CD4-positive, alpha-beta memory T cell (primary cell): ENCODE measurements around the gene LURAP1L. TPM values are rescaled to one million over a fixed set of nuclear protein-coding genes. Genes with fewer than 3 reads are reported as not detected.

Source experiments
- CTCF ChIA-PET: fragments of 350-600 bp; sonication (Branson Sonifier 250); formaldehyde crosslinking; loops from one replicate; lab custom pipeline; 2021; ENCODE audit warnings: inconsistent platforms; ENCODE audit not compliant: partially characterized antibody; lab: Charles Lee
- POLR2A ChIA-PET: fragments of 350-600 bp; sonication (Branson Sonifier 250); formaldehyde crosslinking; loops from one replicate; lab custom pipeline; 2021; ENCODE audit not compliant: partially characterized antibody; lab: Charles Lee
- DNase-seq, 5 donors: peaks; one replicate each; pipeline versions ENCODE4 v3.0.0 to v3.0.0-alpha.2; 2020 to 2022; ENCODE audit warnings: mixed read lengths in 1 of 5
- H3K27ac ChIP-seq: one replicate; pipeline ENCODE4 v1.7.0; 2013; ENCODE audit warnings: low read depth, low read length
- H3K27me3 ChIP-seq: 2 replicates; pipeline ENCODE4 v1.7.0; 2013; ENCODE audit warnings: mild to moderate bottlenecking, low read length, moderate library complexity; ENCODE audit not compliant: insufficient read depth
- H3K36me3 ChIP-seq: 2 replicates; pipeline ENCODE4 v1.7.0; 2013; ENCODE audit warnings: mild to moderate bottlenecking, low read length, moderate library complexity; ENCODE audit not compliant: insufficient read depth
- H3K4me1 ChIP-seq: 2 replicates; pipeline ENCODE4 v1.7.0; 2013; ENCODE audit warnings: mild to moderate bottlenecking, low read length, moderate library complexity; ENCODE audit not compliant: insufficient read depth
- H3K4me3 ChIP-seq, 2 donors: one replicate each; pipeline ENCODE4 v1.7.0; 2013; ENCODE audit warnings: low read length in 2 of 2, mild to moderate bottlenecking in 1 of 2
- H3K9me3 ChIP-seq, 2 donors: one replicate each; pipeline ENCODE4 v1.7.0; 2013; ENCODE audit warnings: low read length in 2 of 2, control low read depth in 1 of 2; ENCODE audit not compliant: control insufficient read depth in 1 of 2
- H3K27ac Mint-ChIP-seq, 7 donors: one replicate each; pipeline ENCODE4 v1.8.0; 2020 to 2021; ENCODE audit warnings: mixed read lengths in 7 of 7, mild to moderate bottlenecking in 6 of 7, inconsistent platforms in 3 of 7, moderate library complexity in 3 of 7
- H3K27me3 Mint-ChIP-seq, 2 donors: one replicate each; pipeline ENCODE4 v1.8.0; 2020 to 2021; ENCODE audit warnings: mixed read lengths in 2 of 2
- H3K36me3 Mint-ChIP-seq, 2 donors: one replicate each; pipeline ENCODE4 v1.8.0; 2020 to 2021; ENCODE audit warnings: mixed read lengths in 2 of 2, inconsistent platforms in 1 of 2, mild to moderate bottlenecking in 1 of 2
- H3K4me1 Mint-ChIP-seq, 4 donors: one replicate each; pipeline ENCODE4 v1.8.0; 2020 to 2021; ENCODE audit warnings: mixed read lengths in 4 of 4, mild to moderate bottlenecking in 1 of 4
- H3K4me3 Mint-ChIP-seq, 8 donors: one replicate each; pipeline ENCODE4 v1.8.0; 2020 to 2021; ENCODE audit warnings: mixed read lengths in 8 of 8, mild to moderate bottlenecking in 7 of 8, moderate library complexity in 6 of 8, inconsistent platforms in 3 of 8
- H3K9me3 Mint-ChIP-seq, 8 donors: one replicate each; pipeline ENCODE4 v1.8.0; 2020 to 2021; ENCODE audit warnings: mixed read lengths in 8 of 8, mild to moderate bottlenecking in 5 of 8, inconsistent platforms in 3 of 8, moderate library complexity in 1 of 8
- intact Hi-C: fragments of 100-400 bp; cut with micrococcal nuclease; formaldehyde crosslinking; loops from one replicate; pipeline ENCODE4 v1.15.1; 2023
- polyA plus RNA-seq, 2 donors: library from polyadenylated mRNA; unstranded; fragments of 300-500 nt; fragmentation: Illumina TruSeq; gene quantifications; one replicate each; pipeline ENCODE4 v1.2.3, GENCODE V29; 2021
- total RNA-seq, 2 experiments: library from RNA; stranded (reverse); gene quantifications; one replicate each; pipeline ENCODE4 v1.2.3, GENCODE V29; 2021

The LURAP1L gene
- total and polyA plus RNA-seq, 4 experiments from 2014 or later: not detected

DNA sequence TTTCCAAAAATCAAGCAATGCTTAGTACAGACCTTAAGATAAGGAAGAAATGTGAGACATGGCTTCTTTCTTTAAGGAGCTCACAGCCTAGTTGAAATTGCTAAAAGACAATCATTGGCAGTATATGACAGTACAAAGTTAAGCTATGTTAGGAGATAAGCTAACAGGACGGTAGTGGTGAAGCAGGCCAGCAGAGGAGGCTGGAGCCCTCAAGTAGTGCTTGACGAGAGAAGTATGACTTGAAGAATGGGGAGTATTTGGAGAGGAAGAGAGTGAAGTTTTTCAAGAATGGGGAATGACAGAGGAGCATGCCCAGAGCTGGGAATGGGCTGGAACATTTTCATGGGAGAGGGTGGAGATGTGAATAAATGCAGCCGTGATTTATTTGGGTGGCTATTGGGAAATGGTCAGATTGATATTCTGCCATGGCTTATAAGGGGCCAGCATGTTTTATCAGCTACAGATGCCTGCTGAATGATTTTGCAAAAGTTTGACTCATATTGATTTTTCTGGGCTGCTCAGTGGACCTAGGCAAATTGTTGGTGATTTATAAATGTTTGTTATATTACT is 43.7 kb downstream of the LURAP1L start:
- no peaks in the 10 kb centered on the region for H3K27me3 ChIP-seq
- H3K4me3 ChIP-seq: no peak overlapping the region
- H3K27ac Mint-ChIP-seq: no peak overlapping the region
- no peaks in the 10 kb centered on the region for H3K36me3 ChIP-seq
- H3K4me1 Mint-ChIP-seq: no peaks in the 10 kb centered on the region
- H3K9me3 Mint-ChIP-seq: peaks cover 0 to 22% (median 13%) of the 10 kb centered on the region in 8 donors
- no peaks in the 10 kb centered on the region for H3K36me3 Mint-ChIP-seq
- DNase-seq: no peak
- CTCF ChIA-PET: no interaction called here
- POLR2A ChIA-PET: no interaction called here
- no peak overlapping the region for H3K27ac ChIP-seq
- no peaks in the 10 kb centered on the region for H3K9me3 ChIP-seq
- no peaks in the 10 kb centered on the region for H3K4me1 ChIP-seq
- intact Hi-C loops: no loop called here
- no peaks in the 10 kb centered on the region for H3K27me3 Mint-ChIP-seq
- no peak overlapping the region for H3K4me3 Mint-ChIP-seq

GRCh38 chr9:12819436-12820185 is 44.8 kb downstream of the LURAP1L start:
- CTCF ChIA-PET: no interaction called here
- Mint-ChIP-seq H3K36me3 (no peaks in the 10 kb centered on the region), H3K4me3 (no peak overlapping the region), H3K27ac (no peak overlapping the region), H3K4me1 (no peaks in the 10 kb centered on the region), H3K27me3 (no peaks in the 10 kb centered on the region), H3K9me3 (peaks cover 0 to 24% (median 13%) of the 10 kb centered on the region in 8 donors)
- Histone ChIP-seq H3K9me3 (no peaks in the 10 kb centered on the region), H3K4me3 (no peak overlapping the region), H3K36me3 (no peaks in the 10 kb centered on the region), H3K4me1 (no peaks in the 10 kb centered on the region), H3K27me3 (no peaks in the 10 kb centered on the region), H3K27ac (no peak overlapping the region)
- DNase-seq: no peak
- POLR2A ChIA-PET: no interaction called here
- intact Hi-C loops: no loop called here

DNA sequence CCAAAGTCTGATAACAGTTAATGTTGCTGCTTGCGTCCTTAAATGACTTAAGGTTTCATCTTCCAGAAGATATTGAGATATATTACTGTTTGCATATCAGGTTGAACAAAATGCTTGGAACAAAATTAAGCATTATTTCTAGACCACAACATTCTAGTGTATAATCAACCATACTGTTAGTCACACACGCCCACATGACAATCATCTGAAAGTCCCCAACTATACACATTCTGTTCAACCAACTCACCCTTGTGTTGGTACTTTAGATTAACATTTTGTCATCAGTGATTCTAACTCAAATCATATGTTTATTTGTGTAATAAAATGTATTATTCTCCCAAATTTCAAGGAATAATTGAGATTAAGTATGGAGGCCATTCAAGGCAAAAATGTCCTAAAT is 47.3 kb downstream of the LURAP1L start:
- no peaks in the 10 kb centered on the region for H3K27me3 Mint-ChIP-seq
- peaks cover 0 to 21% (median 7%) of the 10 kb centered on the region in 8 donors for H3K9me3 Mint-ChIP-seq
- H3K27me3 ChIP-seq: no peaks in the 10 kb centered on the region
- ChIA-PET CTCF (no interaction called here), POLR2A (no interaction called here)
- H3K36me3 Mint-ChIP-seq: no peaks in the 10 kb centered on the region
- H3K4me1 Mint-ChIP-seq: no peaks in the 10 kb centered on the region
- H3K4me3 Mint-ChIP-seq: no peak overlapping the region
- no peak overlapping the region for H3K4me3 ChIP-seq
- H3K27ac Mint-ChIP-seq: no peak overlapping the region
- H3K27ac ChIP-seq: no peak overlapping the region
- no peak for DNase-seq
- intact Hi-C loops: no loop called here
- H3K9me3 ChIP-seq: no peaks in the 10 kb centered on the region
- no peaks in the 10 kb centered on the region for H3K4me1 ChIP-seq
- H3K36me3 ChIP-seq: no peaks in the 10 kb centered on the region

GRCh38 chr9:12826924-12827565 is 52.2 kb downstream of the LURAP1L start:
- no peak for DNase-seq
- Histone ChIP-seq H3K27ac (no peak overlapping the region), H3K9me3 (no peaks in the 10 kb centered on the region), H3K36me3 (no peaks in the 10 kb centered on the region), H3K27me3 (no peaks in the 10 kb centered on the region), H3K4me1 (no peaks in the 10 kb centered on the region), H3K4me3 (no peak overlapping the region)
- Mint-ChIP-seq H3K27me3 (no peaks in the 10 kb centered on the region), H3K9me3 (peaks cover 0 to 11% (median 3%) of the 10 kb centered on the region in 8 donors), H3K36me3 (no peaks in the 10 kb centered on the region), H3K4me3 (no peak overlapping the region), H3K4me1 (no peaks in the 10 kb centered on the region), H3K27ac (no peak overlapping the region)
- intact Hi-C loops: no loop called here
- POLR2A ChIA-PET: no interaction called here
- CTCF ChIA-PET: no interaction called here

DNA sequence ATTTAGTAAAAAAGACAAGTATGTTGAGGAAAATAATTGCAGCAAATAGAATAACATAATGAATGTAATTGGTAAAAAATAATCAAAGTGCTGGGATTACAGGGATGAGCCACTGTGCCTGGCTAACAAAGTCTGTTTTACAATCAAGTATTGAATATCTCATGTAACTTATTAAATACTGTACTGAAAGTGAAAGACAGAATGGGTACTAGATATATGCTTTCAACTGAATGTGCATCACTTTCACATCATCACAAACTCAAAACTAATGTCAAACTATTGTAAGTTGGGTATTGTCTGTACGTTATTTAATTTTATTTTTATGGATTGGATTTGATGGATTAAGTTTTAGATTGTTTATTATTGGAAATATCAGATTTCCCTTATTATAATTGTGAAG is 58.9 kb downstream of the LURAP1L start:
- H3K9me3 ChIP-seq: no peaks in the 10 kb centered on the region
- H3K27me3 Mint-ChIP-seq: no peaks in the 10 kb centered on the region
- no peak overlapping the region for H3K4me3 ChIP-seq
- DNase-seq: no peak
- no peak overlapping the region for H3K4me3 Mint-ChIP-seq
- no peak overlapping the region for H3K27ac Mint-ChIP-seq
- no peaks in the 10 kb centered on the region for H3K36me3 ChIP-seq
- no peak overlapping the region for H3K27ac ChIP-seq
- no peaks in the 10 kb centered on the region for H3K4me1 Mint-ChIP-seq
- no peaks in the 10 kb centered on the region for H3K4me1 ChIP-seq
- H3K27me3 ChIP-seq: no peaks in the 10 kb centered on the region
- peaks cover 2 to 29% (median 11%) of the 10 kb centered on the region in 8 donors for H3K9me3 Mint-ChIP-seq
- intact Hi-C loops: no loop called here
- ChIA-PET POLR2A (no interaction called here), CTCF (no interaction called here)
- no peaks in the 10 kb centered on the region for H3K36me3 Mint-ChIP-seq

DNA sequence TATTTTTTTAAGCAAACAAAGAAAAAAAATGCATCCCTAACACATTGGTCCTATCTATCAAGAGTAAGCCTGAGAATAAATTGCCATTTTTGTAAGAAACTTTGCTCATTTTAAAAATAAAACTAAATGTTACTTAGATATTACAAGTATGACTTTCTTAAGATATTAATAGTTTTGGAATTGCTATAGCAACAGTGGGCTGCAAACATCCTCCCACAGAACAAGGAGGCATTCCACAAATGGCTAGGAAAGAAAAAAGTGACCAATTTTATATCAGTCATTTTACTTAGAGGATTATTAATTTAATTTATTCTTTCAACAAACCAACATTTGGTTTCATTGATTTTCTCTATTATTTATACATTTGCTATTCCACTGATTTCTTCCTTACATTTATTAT is 63.7 kb downstream of the LURAP1L start:
- intact Hi-C loops: no loop called here
- no peak for DNase-seq
- Mint-ChIP-seq H3K9me3 (peaks cover 2 to 31% (median 25%) of the 10 kb centered on the region in 8 donors), H3K36me3 (no peaks in the 10 kb centered on the region), H3K4me3 (no peak overlapping the region), H3K27me3 (no peaks in the 10 kb centered on the region), H3K27ac (no peak overlapping the region), H3K4me1 (no peaks in the 10 kb centered on the region)
- Histone ChIP-seq H3K4me1 (no peaks in the 10 kb centered on the region), H3K9me3 (peaks cover 0 to 4% of the 10 kb centered on the region in 2 donors), H3K27ac (no peak overlapping the region), H3K36me3 (no peaks in the 10 kb centered on the region), H3K4me3 (no peak overlapping the region), H3K27me3 (no peaks in the 10 kb centered on the region)
- ChIA-PET CTCF (no interaction called here), POLR2A (no interaction called here)

DNA sequence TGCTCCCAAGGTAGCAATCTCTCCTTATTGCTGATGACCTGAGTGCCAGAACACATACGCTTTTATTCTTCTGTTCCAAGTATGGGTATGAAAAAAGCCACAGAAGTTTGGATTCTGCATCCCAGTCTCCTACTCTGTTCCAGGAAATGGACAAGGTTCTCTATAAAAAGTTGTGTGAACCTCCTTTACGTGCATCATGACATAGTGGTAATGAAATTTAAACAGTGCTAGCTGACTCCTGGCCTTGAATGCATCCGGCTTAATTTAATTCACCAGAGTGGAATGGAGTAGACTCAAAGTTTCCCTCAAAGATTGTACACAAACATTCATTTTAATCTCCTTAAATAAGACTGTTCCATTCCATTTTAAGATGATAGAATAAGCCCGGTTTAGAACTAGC is 68.9 kb downstream of the LURAP1L start:
- CTCF ChIA-PET: no interaction called here
- no peaks in the 10 kb centered on the region for H3K36me3 ChIP-seq
- POLR2A ChIA-PET: no interaction called here

More for the DNA sequence above, 68.9 kb downstream of the LURAP1L start:
- Histone ChIP-seq H3K9me3 (peaks cover 0 to 4% of the 10 kb centered on the region in 2 donors), H3K4me3 (no peak overlapping the region), H3K27me3 (no peaks in the 10 kb centered on the region), H3K4me1 (no peaks in the 10 kb centered on the region), H3K27ac (no peak overlapping the region)
- H3K4me3 Mint-ChIP-seq: no peak overlapping the region
- no peaks in the 10 kb centered on the region for H3K36me3 Mint-ChIP-seq
- peaks cover 2 to 18% (median 15%) of the 10 kb centered on the region in 8 donors for H3K9me3 Mint-ChIP-seq
- intact Hi-C loops: no loop called here
- H3K27ac Mint-ChIP-seq: no peak overlapping the region
- DNase-seq: no peak
- H3K4me1 Mint-ChIP-seq: no peaks in the 10 kb centered on the region
- no peaks in the 10 kb centered on the region for H3K27me3 Mint-ChIP-seq
